Lung (tissue), 12 donors: Measurements from ENCODE around the gene PRICKLE1. TPM values are rescaled to one million over a fixed set of nuclear protein-coding genes. Genes with fewer than 3 reads are reported as not detected.

Source experiments
- ATAC-seq: fragments of 200-7000 bp; cut with Tn5 transposase; one replicate; pipeline ENCODE4 v1.9.1; 2020; ENCODE audit warnings: moderate number of reproducible peaks; ENCODE audit not compliant: insufficient read depth, low FRiP score
- DNase-seq, 3 donors: peaks; one replicate each; pipeline ENCODE4 v3.0.0-alpha.2; 2013 to 2017
- H3K27ac ChIP-seq, 2 donors: one replicate each; pipeline ENCODE4 v1.5.1; 2013; ENCODE audit warnings: mild to moderate bottlenecking in 2 of 2, moderate library complexity in 2 of 2, control low read depth in 1 of 2, inconsistent platforms in 1 of 2, low read depth in 1 of 2, low read length in 1 of 2
- H3K27me3 ChIP-seq, 3 donors: one replicate each; pipeline ENCODE4 v1.5.1; 2013; ENCODE audit warnings: low read length in 2 of 3; ENCODE audit not compliant: control insufficient read depth in 3 of 3, insufficient read depth in 3 of 3
- H3K36me3 ChIP-seq, 4 donors: one replicate each; pipeline ENCODE4 v1.5.1; 2013; ENCODE audit warnings: low read length in 4 of 4, mild to moderate bottlenecking in 1 of 4, moderate library complexity in 1 of 4; ENCODE audit not compliant: control insufficient read depth in 4 of 4, insufficient read depth in 4 of 4
- H3K4me1 ChIP-seq, 5 donors: one replicate each; pipeline ENCODE4 v1.5.1; 2013; ENCODE audit warnings: low read length in 5 of 5, mild to moderate bottlenecking in 2 of 5, moderate library complexity in 1 of 5; ENCODE audit not compliant: control insufficient read depth in 5 of 5, insufficient read depth in 5 of 5
- H3K4me3 ChIP-seq: one replicate; pipeline ENCODE4 v1.5.1; 2013; ENCODE audit warnings: mild to moderate bottlenecking, control low read depth, moderate library complexity
- H3K9ac ChIP-seq, 2 donors: one replicate each; pipeline ENCODE4 v1.5.1; 2013; ENCODE audit warnings: low read length in 2 of 2, control low read depth in 1 of 2; ENCODE audit not compliant: insufficient read depth in 1 of 2
- H3K9me3 ChIP-seq, 4 donors: one replicate each; pipeline ENCODE4 v1.5.1; 2013; ENCODE audit warnings: low read length in 3 of 4, mild to moderate bottlenecking in 1 of 4, moderate library complexity in 1 of 4; ENCODE audit not compliant: control insufficient read depth in 4 of 4, insufficient read depth in 3 of 4
- CTCF ChIP-seq: IDR thresholded peaks from 2 replicates; pipeline ENCODE4 v1.5.1; 2012; ENCODE audit warnings: mild to moderate bottlenecking; ENCODE audit errors: control extremely low read depth, extremely low read depth
- WGBS, 2 donors: extraction: QIAGEN DNeasy Blood & Tissue Kit; methylation state at CpG; one replicate each; pipeline ENCODE4 v1.1.7; 2013; 5-methylcytosine and 5-hydroxymethylcytosine counted together
- polyA plus RNA-seq, 2 donors: library from polyadenylated mRNA; stranded (reverse); fragments of 200-250 nt; gene quantifications; one replicate each; pipeline ENCODE4 v1.2.1, GENCODE V29; 2013
- total RNA-seq, 2 donors: library from RNA; depleted of rRNA in 1 of 2; stranded (reverse); fragments of >200 nt in 1 of 2; gene quantifications; one replicate each; pipeline ENCODE4 v1.2.1, GENCODE V29; 2014 to 2021
- donor health status: control.
- donor health status: control.
- donor health status: Bipolar disorder and iron deficiency.
- donor health status: healthy.
- donor health status: DM: yes; HTN: yes; CAD: no.

PRICKLE1 gene
- total and polyA plus RNA-seq, 4 donors, result 2.1 to 60.1 (median 7.8) TPM

DNA sequence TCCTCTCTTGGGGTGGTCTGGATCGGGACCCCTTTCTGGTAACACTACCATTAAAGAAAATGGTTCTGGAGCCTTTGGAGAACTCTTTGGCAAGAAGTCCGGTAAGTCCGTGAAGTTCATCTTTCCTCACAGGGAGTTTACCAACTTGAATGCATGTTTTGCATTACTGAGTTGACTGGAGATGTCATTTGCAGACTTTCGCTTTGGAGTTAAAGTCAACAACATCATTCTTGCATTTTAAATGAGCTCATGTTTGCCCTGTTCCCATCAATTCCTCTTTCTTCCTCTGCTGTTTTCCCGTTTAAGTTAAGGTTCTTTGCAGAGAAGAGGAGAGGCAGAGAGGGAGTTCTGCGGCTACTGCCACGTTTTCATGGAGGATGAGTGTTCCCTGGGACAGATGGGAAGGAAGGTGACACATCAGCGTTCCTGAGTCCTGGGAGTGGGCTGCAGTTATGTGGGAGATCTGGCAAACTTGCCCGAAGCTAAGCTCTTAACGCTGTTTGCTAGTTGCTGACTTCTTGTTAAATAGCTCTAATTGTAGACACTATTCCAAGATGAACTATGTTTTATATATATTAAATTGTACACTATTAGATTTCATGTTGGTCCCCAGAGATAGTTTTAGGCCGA is 18.8 kb upstream of the PRICKLE1 start:
- H3K27me3 ChIP-seq, result no peaks in the 10 kb centered on the region
- peaks cover 0 to 2% (median 0%) of the 10 kb centered on the region in 4 donors for H3K9me3 ChIP-seq
- H3K4me3 ChIP-seq, result no peak overlapping the region
- no peak for DNase-seq
- 81 to 82% methylated on average over 11 of the region's 11 CpGs for WGBS, 2 donors
- no peak for ATAC-seq
- no peak overlapping the region for H3K9ac ChIP-seq
- no peaks in the 10 kb centered on the region for H3K36me3 ChIP-seq
- no peaks in the 10 kb centered on the region for H3K4me1 ChIP-seq
- H3K27ac ChIP-seq, result no peak overlapping the region
- TF ChIP-seq CTCF, result no peak

DNA sequence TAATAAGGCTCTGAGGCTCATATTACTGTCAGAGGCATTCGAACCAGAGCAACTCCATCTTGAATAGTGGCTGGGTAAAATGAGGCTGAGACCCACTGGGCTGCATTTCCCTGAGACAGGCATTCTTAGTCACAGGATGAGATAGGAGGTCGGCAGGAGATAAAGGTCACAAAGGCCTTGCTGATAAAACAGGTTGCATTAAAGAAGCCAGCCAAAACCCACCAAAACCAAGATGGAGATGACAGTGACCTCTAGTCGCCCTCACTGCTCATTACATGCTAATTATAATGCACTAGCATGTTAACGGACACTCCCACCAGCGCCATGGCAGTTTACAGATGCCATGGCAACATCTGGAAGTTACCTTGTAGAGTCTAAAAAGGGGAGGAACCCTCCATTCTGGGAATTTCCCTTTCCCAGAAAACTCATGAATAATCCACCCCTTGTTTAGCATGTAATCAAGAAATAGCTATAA is 18.1 kb upstream of the PRICKLE1 start:
- Histone ChIP-seq H3K9ac (no peak overlapping the region), H3K4me3 (no peak overlapping the region), H3K9me3 (peaks cover 0 to 2% (median 0%) of the 10 kb centered on the region in 4 donors), H3K27ac (no peak overlapping the region), H3K36me3 (no peaks in the 10 kb centered on the region), H3K27me3 (no peaks in the 10 kb centered on the region), H3K4me1 (no peaks in the 10 kb centered on the region)
- no peak for TF ChIP-seq CTCF
- 73 to 95% methylated on average over 5 of the region's 5 CpGs for WGBS, 2 donors
- no peak for ATAC-seq
- no peak for DNase-seq

GRCh38 chr12:42606471-42606870 is 16.9 kb upstream of the PRICKLE1 start:
- ATAC-seq (no peak), DNase-seq (no peak)
- Histone ChIP-seq H3K27me3 (no peaks in the 10 kb centered on the region), H3K9me3 (peaks cover 0 to 2% (median 0%) of the 10 kb centered on the region in 4 donors), H3K4me1 (no peaks in the 10 kb centered on the region), H3K36me3 (no peaks in the 10 kb centered on the region), H3K27ac (no peak overlapping the region), H3K9ac (no peak overlapping the region), H3K4me3 (no peak overlapping the region)
- TF ChIP-seq CTCF, result no peak
- WGBS, 2 donors, result 92% methylated on average over 1 of the region's 1 CpG

DNA sequence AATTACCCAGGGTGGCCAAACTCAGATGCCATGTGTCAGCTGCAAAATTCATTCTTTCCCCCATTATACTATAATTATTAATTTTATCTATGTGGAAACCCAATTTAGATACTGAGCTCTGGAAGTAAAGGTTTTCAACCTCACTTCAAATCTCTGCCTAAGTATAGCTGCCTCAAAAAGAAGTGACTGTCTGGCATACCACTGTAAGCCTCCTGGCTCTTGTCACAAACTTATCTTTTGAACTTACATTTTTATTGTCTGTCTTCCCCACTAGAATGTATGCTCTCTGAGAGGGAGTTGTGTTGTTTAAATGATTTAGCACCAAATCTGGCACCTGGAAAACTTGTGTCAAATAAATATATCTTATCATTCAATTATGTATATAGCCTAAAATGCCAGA is 16.1 kb upstream of the PRICKLE1 start:
- Histone ChIP-seq H3K4me1 (no peaks in the 10 kb centered on the region), H3K9ac (no peak overlapping the region), H3K27me3 (no peaks in the 10 kb centered on the region), H3K4me3 (no peak overlapping the region), H3K9me3 (peaks cover 0 to 2% (median 0%) of the 10 kb centered on the region in 4 donors), H3K27ac (no peak overlapping the region), H3K36me3 (no peaks in the 10 kb centered on the region)
- no peak for DNase-seq
- TF ChIP-seq CTCF, result no peak
- no peak for ATAC-seq
